Loucy (cell line): ENCODE data around the gene SLC25A18.

ENCODE experiments used
- EZH2phosphoT487 ChIP-seq: fragments of 200-600 bp; IDR thresholded peaks from 2 replicates; pipeline ENCODE4 v1.6.1; 2018; ENCODE audit warnings: antibody characterized with exemption, mild to moderate bottlenecking, moderate library complexity, borderline replicate concordance
- TF ChIP-seq, protein P1 (sequence below): fragments of 200-600 bp; sonication (generic); conservative IDR thresholded peaks from 2 replicates; pipeline ENCODE4 v1.5.1; 2014; ENCODE audit warnings: mild to moderate bottlenecking, antibody characterized with exemption, low read length

DNA sequence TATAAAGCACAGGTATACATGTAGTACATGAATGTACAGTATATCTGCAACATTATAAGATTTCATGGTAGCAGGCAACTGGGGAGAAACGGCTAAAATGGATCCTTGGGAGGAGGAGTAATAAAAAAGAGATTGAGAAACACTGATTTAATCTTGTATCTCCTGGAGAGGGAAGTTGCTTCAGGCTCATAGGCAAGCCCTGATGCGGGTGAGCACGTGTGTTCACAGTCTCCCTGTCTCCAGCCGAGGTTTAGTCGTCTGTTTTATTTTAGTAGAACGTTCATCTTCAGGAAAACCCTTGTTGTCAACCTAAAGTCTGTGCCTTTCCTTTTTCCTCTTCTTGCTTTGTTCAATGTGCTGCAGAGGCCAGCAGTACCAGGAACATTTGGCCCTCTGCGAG is 21.8 kb upstream of the SLC25A18 start:
- TF ChIP-seq, protein P1, sequence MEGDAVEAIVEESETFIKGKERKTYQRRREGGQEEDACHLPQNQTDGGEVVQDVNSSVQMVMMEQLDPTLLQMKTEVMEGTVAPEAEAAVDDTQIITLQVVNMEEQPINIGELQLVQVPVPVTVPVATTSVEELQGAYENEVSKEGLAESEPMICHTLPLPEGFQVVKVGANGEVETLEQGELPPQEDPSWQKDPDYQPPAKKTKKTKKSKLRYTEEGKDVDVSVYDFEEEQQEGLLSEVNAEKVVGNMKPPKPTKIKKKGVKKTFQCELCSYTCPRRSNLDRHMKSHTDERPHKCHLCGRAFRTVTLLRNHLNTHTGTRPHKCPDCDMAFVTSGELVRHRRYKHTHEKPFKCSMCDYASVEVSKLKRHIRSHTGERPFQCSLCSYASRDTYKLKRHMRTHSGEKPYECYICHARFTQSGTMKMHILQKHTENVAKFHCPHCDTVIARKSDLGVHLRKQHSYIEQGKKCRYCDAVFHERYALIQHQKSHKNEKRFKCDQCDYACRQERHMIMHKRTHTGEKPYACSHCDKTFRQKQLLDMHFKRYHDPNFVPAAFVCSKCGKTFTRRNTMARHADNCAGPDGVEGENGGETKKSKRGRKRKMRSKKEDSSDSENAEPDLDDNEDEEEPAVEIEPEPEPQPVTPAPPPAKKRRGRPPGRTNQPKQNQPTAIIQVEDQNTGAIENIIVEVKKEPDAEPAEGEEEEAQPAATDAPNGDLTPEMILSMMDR, result no peak
- no peak for TF ChIP-seq EZH2phosphoT487
